ENCODE data around the gene GULP1.
"Not testable (repeated sequence)": the region's sequence is repeated elsewhere in the genome, so short reads cannot be mapped to it uniquely, and the experiment has no call there.

Gene GULP1

DNA sequence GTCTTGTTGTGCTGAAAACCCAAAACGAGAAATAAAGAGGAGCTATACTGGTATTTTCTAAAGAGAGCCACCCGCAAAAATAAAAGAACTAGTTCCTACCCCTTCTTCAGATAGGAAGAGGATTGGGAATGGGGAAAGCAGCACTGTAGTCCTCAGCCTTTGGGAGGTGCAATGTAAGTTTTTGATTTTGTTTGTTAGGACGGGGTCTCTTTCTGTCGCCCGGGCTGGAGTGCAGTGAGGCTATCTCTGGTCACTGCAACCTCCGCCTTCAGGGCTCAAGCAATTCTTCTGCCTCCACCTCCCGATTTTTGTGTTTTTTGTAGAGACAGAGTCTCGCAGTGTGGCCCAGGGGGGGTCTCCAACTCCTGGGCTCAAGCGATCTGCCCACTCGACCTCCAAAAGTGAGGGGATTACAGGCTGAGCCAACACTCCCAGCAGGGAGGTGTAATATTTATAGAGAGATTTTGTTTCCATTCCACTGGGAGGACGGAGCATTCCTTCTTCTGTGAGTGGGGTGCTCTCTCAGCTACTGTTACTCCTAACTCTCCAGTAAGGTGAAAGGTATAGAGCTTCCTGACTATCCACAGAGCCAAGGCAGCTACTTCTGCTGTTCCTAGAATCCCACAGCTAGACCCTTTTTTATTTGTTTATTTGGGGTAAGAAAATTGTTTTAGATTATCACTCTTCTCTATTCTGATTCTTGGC lies 13.1 kb upstream of the GULP1 start:
- DNase-seq: no peak
- TF ChIP-seq POLR2A (IDR thresholded peaks at IDR 0.05; ENCODE audit: low read length) (no peak), GATA1 (IDR thresholded peaks at IDR 0.05; ENCODE audit: low read depth, low read length) (no peak)

DNA sequence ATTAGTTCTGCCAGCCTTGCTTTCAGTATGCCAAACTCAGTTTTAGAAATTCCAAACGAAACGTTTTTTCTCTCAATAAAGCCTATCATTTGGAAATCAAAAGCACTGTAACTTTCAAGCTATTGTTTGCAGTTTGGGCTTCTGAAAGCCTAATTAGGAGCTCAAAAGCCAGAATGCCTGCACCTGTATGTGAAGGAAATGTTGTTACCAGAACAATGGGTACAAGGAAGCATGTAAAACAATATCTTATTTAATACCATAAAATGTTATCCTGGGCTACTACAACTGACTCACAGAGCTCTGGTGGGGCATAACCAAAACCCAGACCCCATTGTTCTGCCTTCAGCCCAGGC lies 12.6 kb upstream of the GULP1 start:
- DNase-seq: no peak
- TF ChIP-seq POLR2A (IDR thresholded peaks at IDR 0.05; ENCODE audit: low read length): no peak
- TF ChIP-seq GATA1 (IDR thresholded peaks at IDR 0.05; ENCODE audit: low read depth, low read length): no peak

DNA sequence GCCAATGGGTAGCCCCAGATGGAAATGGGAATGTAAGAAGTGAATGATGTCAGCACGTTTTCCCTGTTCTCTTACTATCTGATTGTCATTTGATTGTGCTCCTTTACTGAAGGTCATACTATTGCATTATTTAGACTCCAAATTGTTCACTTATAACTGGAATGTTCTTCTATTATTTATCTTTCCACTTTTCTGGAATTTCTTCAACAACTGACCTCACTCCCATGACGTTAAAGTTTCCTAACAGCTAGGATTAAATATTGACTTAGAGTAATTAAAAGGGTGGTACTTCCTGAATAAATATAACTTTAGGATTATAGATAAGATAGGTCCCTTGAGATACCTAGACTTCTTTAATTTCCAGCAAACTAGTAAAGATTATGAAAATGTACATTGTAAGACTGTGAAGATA lies 10.9 kb upstream of the GULP1 start:
- DNase-seq: no peak

DNA sequence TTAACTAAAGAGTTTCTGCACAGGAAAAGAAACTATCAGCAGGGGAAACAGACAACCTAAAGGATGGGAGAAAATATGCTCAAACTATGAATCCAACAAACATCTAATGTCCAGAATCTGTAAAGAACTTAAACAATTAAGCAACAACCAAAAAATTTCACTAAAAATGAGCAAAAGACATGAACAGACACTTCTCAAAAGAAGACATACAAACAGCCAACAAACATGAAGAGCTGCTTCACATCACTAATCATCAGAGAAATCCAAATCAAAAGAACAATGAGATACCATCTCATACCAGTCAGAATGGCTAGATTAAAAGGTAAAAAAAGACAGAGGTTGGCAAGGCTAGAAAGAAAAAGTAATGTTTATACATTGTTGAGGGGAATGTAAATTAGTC lies 8.8 kb upstream of the GULP1 start:
- TF ChIP-seq GATA1 (IDR thresholded peaks at IDR 0.05; ENCODE audit: low read depth, low read length) (no peak), POLR2A (IDR thresholded peaks at IDR 0.05; ENCODE audit: low read length) (no peak)
- DNase-seq: no peak

More for the DNA sequence above, 10.9 kb upstream of the GULP1 start:
- TF ChIP-seq GATA1 (IDR thresholded peaks at IDR 0.05; ENCODE audit: low read depth, low read length) (no peak), POLR2A (IDR thresholded peaks at IDR 0.05; ENCODE audit: low read length) (no peak)

DNA sequence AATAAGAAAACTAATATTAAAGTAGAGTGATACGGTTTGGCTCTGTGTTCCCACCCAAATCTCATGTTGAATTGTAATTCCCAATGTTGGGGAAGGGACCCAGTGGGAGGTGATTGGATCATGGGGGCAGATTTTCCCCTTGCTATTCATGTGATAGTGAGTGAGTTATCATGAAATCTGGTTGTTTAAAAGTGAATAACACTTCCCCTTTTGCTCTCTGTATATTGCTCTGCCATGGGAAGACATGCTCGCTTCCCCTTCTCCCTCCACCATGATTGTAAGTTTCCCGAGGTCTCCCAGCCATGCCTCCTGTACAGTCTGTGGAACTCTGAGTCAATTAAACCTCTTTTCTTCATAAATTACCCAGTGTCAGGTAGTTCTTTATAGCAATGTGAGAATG lies 7.4 kb upstream of the GULP1 start:
- DNase-seq: not testable (repeated sequence)

DNA sequence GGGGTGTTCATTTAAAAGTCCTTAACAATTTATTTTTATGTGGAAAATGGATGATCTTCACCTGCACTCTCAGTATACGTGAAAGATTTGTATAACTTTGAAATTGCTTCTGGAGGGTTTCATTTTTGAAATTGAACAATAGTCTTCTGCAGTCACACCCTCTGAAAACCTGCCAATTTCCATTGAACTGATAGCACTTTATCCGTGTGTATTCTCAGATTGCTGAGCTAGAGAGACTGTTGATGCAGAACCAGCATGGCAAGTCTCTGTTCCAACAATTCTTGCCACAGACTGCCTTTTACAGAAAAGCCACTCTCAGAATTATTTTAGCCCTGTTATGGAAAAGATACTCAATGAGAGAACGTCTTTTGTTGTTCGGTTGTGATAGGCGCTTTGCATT lies 6.6 kb upstream of the GULP1 start:
- TF ChIP-seq GATA1 (IDR thresholded peaks at IDR 0.05; ENCODE audit: low read depth, low read length): no peak
- no peak for TF ChIP-seq POLR2A (IDR thresholded peaks at IDR 0.05; ENCODE audit: low read length)
- DNase-seq: no peak

DNA sequence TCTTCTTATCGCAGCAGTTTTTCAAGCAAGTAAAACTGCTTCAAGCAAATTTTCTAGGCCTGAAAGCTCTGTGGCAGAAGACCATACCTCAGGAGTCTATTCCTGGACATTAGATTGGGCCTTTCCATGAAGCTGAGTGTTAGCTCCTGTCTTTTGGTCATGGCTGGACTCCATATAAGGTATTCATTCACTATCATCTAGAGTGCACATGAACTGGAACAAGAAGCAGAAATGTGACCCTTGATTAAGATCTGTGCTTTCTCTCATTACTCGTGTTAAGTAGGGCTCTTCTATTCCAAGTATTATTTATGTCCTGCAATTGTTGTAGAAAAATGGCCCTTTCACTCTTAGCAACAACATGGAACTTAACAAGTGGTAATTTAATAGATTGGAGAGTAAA lies 5.9 kb upstream of the GULP1 start:
- DNase-seq: no peak
- TF ChIP-seq GATA1 (IDR thresholded peaks at IDR 0.05; ENCODE audit: low read depth, low read length) (no peak), POLR2A (IDR thresholded peaks at IDR 0.05; ENCODE audit: low read length) (no peak)

DNA sequence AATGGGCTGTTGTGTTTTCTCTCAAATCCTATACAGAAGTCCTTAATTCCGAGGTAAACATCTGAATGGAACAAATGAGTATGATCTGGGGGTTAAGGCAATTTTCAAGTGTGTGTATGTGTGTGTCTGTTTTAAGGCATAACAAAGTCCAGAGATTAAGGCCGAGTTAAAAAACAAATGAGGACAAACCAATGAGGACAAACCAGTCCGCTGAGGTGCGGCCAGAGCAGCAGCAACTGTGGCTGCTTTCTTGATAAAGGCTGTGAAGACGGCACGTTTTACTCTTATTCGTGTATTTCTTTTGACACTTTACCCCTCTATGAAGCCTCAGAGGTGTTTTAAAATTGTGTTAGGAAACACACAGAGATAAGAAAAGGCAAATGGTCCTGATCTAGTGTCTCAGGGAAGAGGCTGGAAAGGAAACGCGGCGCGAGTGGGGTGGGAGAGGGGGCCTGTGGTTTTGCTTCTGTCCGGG lies 495 bp upstream of the GULP1 start:
- TF ChIP-seq POLR2A (IDR thresholded peaks at IDR 0.05; ENCODE audit: low read length): no peak
- no peak for TF ChIP-seq GATA1 (IDR thresholded peaks at IDR 0.05; ENCODE audit: low read depth, low read length)
- DNase-seq: peak; percentile 30 to 57

DNA sequence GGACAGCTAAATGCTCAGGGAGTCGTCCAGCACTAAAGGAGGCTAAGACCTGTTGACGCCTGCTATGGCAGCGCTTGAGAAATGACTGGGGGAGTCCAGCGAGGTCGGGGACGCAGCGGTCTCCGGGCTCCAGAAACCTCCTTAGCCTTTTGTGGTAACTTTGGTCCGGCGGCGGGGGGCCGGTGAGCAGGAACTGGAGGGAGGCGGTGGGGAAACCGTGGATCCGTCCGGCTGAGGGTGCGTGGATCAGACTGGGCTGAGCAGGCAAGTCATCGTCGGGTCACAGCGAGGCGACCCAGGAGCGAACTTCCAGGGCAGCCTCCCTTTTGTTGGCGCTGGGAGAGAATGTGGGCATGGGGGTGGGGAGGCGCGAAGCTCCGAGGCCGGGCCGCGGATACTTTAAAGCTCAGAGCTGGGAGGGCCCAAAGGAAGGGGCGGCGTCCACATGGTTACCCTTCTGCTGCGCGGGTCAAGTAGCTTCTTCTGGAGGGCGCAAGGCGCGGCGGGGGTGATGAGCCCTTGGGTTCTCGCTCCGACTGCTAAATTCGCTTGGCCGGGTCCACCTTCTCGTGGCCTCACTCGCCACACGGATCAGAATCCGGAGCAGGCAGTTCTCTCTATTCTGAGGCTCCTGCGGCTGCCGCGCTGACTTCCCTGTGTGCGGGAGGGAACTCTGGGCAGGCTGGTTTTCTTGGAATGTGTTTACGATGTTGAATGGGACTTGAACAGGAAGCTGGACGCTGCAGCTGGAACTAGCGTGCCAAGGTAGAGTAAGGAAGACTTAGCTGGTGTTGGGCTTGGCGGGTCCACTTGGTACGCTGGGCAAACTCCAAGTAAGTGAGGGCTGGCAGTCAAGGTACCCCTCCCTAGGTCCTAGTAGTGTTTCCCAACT lies 920 bp downstream of the GULP1 start:
- no peak for TF ChIP-seq GATA1 (IDR thresholded peaks at IDR 0.05; ENCODE audit: low read depth, low read length)
- no peak for TF ChIP-seq POLR2A (IDR thresholded peaks at IDR 0.05; ENCODE audit: low read length)
- DNase-seq: peak; percentile 24 to 46

DNA sequence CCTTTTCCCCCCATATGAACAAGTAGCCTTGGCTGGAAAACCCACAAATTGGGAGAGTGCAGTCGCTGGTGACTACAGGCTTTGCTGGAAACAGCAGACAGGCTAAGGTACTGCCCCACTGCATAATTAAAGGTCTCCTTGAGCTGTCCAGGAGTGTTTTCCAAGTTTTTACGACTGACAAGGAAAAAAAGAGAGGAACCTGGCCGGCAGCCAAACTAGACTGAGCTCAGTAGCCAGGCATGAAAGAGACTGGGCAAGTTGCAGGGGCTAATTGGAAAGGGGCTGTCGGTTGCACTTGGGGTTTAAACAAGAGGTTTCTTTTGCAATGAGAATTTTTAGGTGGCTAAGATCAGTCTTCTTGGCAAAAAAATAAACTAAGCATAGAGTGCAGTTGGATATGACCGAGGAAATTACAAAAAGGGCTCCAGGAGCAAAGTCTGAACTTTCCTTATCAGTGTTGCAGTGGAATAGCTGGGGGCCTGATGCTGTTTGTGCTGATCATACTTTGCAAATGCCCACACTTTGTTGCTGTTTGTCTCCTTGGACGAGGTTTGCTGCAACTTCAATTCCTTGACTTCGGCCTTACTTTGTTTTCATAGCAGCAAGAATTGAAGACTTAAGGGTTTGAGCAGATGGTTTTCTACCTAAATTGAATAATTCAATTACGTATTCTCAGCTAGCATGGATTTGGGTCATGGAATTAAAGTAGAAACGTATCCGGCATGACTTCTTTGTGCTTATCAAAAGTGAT lies 2.1 kb downstream of the GULP1 start:
- peak in 1 of 2 experiments; percentile 27 for DNase-seq
- TF ChIP-seq POLR2A (IDR thresholded peaks at IDR 0.05; ENCODE audit: low read length) (no peak), GATA1 (IDR thresholded peaks at IDR 0.05; ENCODE audit: low read depth, low read length) (no peak)

DNA sequence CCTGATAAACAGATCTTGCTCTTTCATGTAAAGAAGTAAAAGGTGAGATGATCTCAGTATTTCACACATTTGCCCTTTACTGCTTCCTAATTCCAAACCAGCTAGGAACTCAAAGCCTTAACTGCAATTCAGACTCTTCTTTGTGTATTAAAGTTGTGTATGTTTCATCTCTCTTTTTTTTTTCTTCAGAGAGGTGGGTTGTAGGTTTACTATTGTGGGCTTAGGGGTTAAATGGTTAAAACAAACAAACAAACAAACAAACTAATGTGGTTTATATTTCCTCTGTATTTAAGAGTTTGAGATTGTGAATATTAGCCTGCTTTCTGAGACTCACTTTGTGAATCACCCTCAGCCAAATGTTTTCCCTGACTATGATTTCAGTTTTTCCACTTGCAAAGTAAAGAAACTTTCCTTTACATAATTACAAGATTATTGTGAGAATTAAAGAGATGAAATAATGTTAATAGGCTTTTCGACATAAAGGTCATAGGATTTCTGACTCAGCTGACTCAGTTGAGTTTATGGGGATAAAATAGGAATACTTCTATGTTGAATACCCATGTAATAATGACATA lies 2.8 kb downstream of the GULP1 start:
- TF ChIP-seq GATA1 (IDR thresholded peaks at IDR 0.05; ENCODE audit: low read depth, low read length) (no peak), POLR2A (IDR thresholded peaks at IDR 0.05; ENCODE audit: low read length) (no peak)
- no peak for DNase-seq

DNA sequence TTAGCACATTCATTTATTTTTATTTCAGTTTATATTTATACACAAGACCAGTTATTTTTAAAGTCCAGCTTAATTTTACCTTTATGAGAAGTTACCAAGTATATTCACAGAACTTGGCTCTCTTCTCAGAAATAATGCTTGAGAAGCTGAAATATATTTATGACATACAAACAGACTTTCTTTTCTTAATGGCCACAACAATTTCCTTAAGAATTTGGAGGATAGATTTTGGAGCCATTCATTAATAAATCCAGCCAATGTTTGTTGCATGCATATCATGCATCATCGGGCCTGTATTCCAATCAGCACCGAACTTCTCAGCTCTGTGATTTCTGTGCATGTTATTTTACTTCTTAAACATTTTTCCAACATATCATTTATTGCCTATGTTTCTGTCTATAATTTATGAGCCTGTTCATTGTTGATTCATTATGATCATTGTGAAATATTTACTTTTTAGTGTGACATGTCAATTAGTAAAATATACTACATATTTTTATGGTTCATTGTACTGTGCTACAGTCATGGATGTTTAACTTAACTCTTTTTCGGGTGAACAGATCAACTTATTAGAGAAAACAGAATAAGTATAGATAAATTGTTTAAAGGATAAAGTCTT lies 3.5 kb downstream of the GULP1 start:
- TF ChIP-seq POLR2A (IDR thresholded peaks at IDR 0.05; ENCODE audit: low read length) (no peak), GATA1 (IDR thresholded peaks at IDR 0.05; ENCODE audit: low read depth, low read length) (no peak)
- DNase-seq: no peak

DNA sequence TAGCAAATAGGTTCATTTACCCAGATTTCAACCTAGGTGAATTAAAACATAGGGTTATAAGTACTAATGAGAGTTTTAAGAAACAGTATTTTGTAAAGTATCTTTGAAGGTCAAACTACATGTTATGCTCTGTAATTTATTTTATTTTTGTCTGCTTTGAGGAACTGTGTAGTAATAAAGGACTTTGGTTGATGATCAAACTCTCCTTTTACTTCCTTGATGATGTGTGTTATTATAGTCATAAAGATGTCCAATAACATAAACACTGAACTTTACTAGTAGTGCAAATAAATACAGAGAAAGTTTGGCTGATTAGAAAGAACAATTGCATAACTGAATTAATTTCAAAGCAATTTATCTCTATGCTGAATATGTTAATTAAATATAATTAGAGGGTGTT lies 6.3 kb downstream of the GULP1 start:
- TF ChIP-seq POLR2A (IDR thresholded peaks at IDR 0.05; ENCODE audit: low read length) (no peak), GATA1 (IDR thresholded peaks at IDR 0.05; ENCODE audit: low read depth, low read length) (no peak)
- no peak for DNase-seq

DNA sequence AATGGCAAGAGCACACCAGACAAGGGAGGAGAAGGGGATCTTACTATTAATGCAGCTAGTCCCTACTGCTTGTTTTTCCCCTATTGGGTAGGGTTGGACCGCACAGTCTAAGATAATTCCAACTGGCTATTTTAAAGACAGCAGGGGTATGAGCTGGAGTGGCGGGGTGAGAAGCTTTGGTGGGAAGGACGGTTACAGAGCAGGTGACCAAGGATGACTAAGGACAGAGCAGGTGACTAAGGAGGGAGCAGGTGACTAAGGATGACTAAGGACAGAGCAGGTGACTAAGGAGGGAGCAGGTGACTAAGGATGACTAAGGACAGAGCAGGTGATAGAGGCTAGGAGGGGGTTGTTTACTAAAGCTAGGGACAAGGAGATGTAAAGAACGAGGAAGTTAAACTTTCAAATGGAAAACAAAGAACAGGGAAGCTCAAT lies 7.3 kb downstream of the GULP1 start:
- peak in 1 of 2 experiments; percentile 26 for DNase-seq

Data from erythroblast (primary cell).